ENCODE results near the gene NT5DC2.
"Not testable (repeated sequence)": the region's sequence is repeated elsewhere in the genome, so short reads cannot be mapped to it uniquely, and the experiment has no call there.

NT5DC2 gene

GRCh38 chr3:52537165-52537620 lies 3.5 kb upstream of the NT5DC2 start:
- no peak for DNase-seq (ENCODE audit: low spot score)

DNA sequence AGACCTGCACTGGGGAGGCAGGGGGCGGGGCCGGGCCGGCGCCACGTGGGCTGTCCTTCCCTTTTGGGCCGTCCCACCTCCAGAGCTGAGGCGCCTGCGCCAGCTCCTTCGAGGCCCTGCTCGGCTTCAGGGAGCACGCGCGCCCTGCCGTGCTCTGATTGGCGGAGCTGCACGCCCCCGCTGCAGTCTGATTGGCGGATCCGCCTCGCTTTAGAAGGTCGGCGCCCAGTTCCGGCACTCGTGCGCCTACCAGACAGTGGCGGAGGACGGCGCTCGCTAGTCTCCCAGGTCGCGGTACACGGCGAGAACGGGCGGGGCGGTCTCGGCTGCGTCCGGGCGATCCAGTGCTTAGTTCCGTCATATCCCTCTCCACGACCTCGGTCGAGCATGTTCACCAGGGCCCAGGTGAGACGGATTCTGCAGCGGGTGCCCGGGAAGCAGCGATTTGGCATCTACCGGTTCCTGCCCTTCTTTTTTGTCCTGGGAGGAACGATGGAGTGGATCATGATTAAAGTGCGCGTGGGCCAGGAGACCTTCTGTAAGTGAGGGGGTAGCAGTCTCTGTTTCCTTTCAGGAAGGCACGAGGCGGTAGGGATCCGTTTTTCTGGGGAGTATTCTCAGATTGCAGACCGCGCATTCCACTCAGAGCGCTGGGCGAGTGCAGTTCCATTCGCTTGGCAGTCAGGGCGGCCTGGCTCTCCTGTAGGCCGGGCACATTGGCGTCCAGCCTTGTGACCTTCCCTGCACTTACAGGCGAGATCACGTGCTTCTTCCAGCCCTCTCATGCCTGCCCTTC lies 2.9 kb upstream of the NT5DC2 start, which contains the start of gene UQCC5:
Gene UQCC5, plus strand, starts transcription at position 237 of the 796 bp plus-strand sequence. Its CDS starts 151 bp downstream, at position 388.
- DNase-seq (ENCODE audit: low spot score): peak; percentile 98

DNA sequence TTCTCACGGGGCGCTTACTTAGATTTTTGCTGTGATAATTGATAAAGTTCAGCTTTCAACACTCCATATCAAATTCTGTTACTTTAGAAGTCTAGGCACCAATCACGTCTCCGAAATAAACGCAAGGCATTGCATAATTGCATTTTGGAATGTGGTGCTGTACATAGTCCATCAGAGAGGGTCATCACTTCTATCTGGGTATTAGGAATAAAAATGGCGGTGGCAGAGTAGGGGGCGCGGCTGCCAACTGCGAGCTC lies 2.4 kb upstream of the NT5DC2 start:
- no peak for DNase-seq (ENCODE audit: low spot score)

- DNase-seq (ENCODE audit: low spot score): no peak
Measured at GRCh38 chr3:52535411-52536111, 1.9 kb upstream of the NT5DC2 start.

DNA sequence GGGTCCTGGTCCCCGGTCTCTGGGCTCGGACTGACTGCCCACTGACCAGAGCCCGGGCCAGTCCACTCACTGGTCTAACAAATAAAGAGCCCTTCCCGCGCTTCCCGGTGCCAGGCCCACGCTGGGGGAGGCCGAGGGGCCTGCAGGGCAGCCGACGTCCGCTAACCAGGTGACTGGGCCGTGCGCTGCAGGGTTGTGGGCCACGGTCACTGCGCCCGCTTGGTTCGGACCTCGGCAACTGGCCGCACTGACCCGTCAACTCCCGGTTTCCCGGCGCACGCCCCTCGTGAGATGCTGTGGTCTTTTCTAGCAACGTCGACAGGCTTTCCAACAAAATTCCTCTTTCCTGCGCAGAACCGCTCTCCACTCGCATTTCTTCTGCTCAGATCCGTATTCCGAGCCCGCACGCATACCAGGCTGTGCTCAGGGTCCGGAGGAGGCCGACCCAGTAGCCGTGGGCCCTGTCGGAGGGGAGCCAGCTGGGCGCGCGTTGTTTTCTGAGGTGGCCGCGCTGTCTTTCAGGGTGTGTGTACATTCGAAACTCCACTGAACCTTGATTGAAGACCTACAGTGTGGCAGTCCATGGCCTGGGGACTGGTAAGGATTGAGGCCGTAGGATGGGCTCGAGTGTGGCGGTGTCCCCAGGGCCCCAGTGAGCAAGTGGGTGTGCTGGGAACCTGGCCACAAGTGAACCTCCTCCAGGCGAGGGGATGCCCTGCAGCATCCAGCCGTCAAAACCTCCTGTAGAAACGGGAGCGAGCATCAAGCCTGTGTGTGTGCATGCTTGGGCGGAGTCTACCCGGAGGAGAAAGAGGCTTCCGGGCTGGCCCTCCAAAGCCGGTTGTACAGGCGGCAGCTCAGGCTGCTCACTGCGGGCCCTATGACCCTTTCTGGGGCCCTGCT lies 875 bp upstream of the NT5DC2 start:
- DNase-seq (ENCODE audit: low spot score): peak; percentile 69

GRCh38 chr3:52532838-52533622 lies 627 bp downstream of the NT5DC2 start:
- no peak for DNase-seq (ENCODE audit: low spot score)

DNA sequence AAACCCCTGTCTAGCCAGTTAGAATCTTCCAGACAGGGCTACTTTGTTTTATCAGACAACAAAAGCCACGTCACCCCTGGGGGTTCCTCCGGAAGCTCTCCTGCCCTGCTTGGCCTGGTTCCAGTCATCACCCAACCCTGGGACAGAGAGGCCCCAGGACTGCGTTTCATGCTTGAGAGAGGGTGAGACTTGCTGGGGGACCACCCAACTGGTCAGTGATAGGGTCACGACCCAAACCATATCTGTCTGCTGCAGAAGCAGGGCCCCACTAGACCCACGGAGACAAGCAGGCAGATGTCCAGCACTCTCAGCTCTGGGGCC lies 1.2 kb downstream of the NT5DC2 start:
- DNase-seq (ENCODE audit: low spot score): no peak

- no peak for DNase-seq (ENCODE audit: low spot score)
Measured at GRCh38 chr3:52531860-52532516, 1.7 kb downstream of the NT5DC2 start.

- no peak for DNase-seq (ENCODE audit: low spot score)
Measured at GRCh38 chr3:52530918-52531826, 2.5 kb downstream of the NT5DC2 start.

DNA sequence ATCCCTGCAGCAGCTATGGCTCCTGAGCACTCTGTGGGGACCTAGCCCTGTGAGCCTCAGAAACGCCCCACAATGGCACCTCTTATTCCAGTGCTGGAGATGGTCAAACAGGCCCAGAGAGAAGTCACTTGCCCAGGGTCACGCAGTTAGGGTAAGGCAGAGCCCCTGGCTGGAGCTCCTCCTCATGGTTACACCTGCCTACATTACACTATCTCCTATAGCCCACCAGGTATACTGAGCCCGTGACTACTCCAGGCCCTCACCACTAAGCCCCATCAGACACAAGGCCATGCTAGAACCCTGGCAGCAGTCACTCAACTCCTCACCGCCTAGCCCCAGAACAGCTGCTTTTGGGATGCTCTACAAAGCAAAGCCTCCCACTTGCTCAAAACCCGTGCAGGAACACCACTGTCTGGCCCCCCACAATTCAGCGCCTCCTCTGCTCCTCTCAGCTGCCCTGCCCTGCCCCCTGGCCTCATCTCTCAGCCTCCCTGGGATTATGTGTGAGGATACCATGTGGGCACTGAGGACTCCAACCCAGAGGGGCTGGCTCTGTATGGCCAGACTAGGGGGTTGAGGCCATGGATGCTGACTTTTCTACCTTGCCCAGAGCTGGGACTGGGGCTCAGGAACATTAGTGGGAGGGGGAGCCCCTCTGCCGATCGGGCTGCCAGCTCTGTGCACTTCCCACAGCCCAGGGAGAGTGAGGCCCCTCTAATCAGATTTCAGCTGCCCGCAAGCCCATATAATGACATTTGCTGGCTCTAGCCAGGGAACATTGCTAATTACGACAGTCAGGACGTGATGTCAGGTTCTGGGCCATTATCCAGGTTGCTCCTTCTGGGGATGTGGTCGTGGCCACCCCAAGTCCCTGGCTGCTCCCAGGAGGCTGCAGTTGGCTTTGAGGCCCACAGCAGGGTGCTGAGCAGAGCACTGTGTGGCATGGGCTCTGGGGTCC lies 4.0 kb downstream of the NT5DC2 start:
- peak; percentile 45 for DNase-seq (ENCODE audit: low spot score)

GRCh38 chr3:52528586-52529375 lies 4.9 kb downstream of the NT5DC2 start:
- no peak for DNase-seq (ENCODE audit: low spot score)

DNA sequence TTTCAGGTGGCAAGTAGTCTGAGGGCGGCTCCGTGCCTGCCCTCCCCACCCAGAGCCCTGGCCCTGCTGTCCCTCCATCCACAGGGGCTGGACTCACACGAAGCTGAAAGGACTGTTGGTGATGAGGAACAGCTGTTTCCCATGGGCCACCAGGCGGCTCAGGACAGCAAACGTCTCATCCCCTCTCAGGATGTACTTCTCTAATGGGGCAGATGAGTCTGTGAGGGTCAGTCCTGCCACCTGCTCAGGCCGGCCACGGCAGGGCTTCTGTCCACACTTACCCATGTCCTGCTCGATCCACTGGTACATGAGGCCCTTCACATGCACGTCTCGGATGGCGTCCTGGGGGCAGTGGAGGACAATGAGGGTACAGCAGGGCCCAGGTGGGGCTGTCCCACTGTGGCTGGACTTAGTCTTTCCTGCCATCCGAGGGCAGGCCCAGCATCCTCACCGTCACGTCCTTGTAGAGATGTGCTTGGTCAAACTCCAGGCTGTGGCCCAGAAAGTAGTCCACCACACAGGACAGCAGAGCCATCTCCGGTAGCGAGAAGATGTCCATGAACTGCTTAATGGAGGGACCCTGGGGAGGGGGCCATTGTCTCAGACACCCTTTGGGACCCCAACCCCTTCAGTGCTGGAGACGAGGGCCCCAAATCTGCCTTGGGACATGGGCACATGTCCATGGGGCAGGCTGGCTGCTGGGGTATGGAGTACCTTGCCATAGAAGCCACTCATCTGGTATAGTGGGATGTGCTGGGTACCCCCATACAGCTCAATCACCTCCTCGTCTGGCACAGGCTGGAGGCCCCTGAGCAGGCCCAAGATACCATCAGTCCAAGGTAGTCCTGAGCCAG lies 5.7 kb downstream of the NT5DC2 start:
- DNase-seq (ENCODE audit: low spot score): no peak

- no peak for DNase-seq (ENCODE audit: low spot score)
Measured at GRCh38 chr3:52527039-52527731, 6.5 kb downstream of the NT5DC2 start.

DNA sequence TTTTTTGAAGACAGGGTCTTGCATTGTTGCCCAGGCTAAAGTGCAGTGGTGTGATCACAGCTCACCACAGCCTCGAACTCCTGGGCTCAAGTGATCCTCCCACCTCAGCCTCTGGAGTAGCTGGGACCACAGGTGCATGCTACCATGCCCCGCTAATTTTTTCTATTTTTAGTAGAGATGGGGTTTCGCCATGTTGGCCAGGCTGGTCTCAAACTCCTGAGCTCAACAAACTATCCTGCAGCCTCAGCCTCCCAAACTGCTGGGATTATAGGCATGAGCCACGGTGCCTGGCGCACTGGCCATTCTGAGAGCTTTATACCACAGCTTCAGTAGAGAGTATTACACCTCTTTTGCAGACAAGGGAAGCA lies 7.0 kb downstream of the NT5DC2 start:
- DNase-seq (ENCODE audit: low spot score): not testable (repeated sequence)

- no peak for DNase-seq (ENCODE audit: low spot score)
Measured at GRCh38 chr3:52525680-52526561, 7.7 kb downstream of the NT5DC2 start.
